ENCODE measurements around the gene DNMT3A. TPM values are rescaled to one million over a fixed set of nuclear protein-coding genes. Genes with fewer than 3 reads are reported as not detected.

DNMT3A gene
- total RNA-seq, 3 donors from 2014 or later (not counting 1 experiment from before 2014, with no cell fraction given): 36.3 to 60.7 (median 45.2) TPM

DNA sequence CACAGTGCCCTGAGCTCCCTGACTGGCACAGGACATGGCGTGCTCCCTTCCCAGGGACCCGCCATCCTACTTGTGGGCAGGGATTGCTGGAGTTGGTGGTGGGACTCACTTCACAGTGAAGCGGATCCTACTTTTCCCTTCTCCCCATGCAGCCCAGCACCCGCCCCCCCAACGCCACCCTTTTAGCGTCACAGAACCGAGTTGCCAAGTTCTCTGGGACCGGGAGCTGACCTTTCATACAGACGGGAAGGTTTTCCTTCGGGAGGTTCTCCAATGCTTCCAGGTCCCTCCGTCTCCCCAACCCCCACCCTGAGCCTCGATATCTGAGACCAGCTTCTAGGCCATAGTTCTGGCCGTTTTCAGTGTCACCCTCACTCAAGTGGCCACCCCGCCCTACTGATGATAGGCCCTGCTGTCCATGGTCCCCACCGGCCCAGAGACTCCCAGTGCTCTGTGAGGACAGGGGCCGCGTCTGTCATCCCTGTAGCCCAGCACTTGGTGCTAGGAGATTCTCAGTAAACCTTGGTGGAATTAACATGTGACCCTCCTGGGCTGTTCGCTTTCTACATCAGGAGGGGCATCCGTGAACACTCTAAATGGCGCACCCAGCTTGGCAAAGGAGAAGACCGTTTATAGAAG is 1.6 kb upstream of the DNMT3A start:
- H3K4me3 Mint-ChIP-seq: peak overlapping the region; percentile 59
- no peak overlapping the region for H3K27ac Mint-ChIP-seq

DNA sequence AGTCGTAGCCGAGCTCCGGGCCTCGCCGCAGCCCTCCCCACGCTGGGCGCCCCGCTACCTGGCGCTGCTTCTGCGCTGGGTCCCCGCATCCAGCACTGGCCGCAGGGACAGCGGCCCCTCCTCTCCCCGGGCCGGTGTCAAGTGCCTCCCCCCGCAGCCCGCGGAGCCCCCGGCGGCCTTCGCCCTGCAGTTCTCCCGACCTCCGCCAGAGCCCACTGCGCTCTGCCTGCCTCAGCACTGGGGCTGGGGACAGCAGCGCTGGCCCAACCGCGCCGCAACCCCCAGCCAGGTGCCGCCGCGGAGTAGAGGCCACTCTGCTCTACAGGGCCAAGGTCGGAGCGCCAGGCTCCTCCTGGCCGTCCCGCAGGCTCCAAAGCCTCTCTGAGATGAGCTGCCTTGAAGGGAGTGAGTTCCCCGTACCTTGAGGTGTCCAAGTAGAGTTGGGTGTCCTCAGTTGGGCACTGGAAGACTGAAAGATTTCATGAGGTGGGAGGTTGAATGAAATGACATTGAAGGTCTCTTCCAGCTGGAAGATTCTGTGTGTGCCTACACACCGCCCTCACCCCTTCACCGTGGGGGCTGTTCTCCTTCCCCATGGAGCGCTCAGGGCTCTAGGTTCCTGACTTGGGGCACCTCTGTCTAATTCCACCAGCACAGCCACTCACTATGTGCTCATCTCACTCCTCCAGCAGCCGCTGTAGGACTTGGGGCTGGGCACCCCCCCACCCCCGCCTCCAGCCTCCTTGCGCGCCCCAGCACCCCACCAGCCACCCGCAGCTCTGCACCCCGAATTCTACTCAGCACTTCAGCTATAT is 854 bp upstream of the DNMT3A start:
- H3K4me3 Mint-ChIP-seq: peak overlapping the region; percentile 91
- peak overlapping the region; percentile 20 for H3K4me3 ChIP-seq (ENCODE audit: low read length)
- no peaks in the 10 kb centered on the region for H3K9me3 Mint-ChIP-seq
- peak; percentile 95 for TF ChIP-seq CTCF (IDR thresholded peaks at IDR 0.05)
- H3K4me1 Mint-ChIP-seq: peaks cover 8 to 19% of the 10 kb centered on the region in 2 donors
- no peaks in the 10 kb centered on the region for H3K36me3 ChIP-seq (ENCODE audit: control insufficient read depth, insufficient read depth, low read length)
- DNase-seq: peak; percentile 82 to 90
- peak overlapping the region in 1 of 2 donors; percentile 85 for H3K27ac Mint-ChIP-seq
- H3K4me1 ChIP-seq (ENCODE audit: control insufficient read depth, insufficient read depth, low read length): peaks cover 33% of the 10 kb centered on the region
- H3K9me3 ChIP-seq (ENCODE audit: control insufficient read depth, insufficient read depth, low read length): no peaks in the 10 kb centered on the region
- intact Hi-C loops (cut with micrococcal nuclease): loop anchor here (1.0 to 5.0 kb wide), 4 partner anchors 20 to 225 kb away; no protein-coding TSS in a partner anchor
- H3K27me3 ChIP-seq (ENCODE audit: control insufficient read depth, insufficient read depth, low read length): no peaks in the 10 kb centered on the region
- peak; percentile 93 to 98 (median 94) for ATAC-seq
- 14% methylated on average over 42 of the region's 45 CpGs for WGBS (ENCODE audit: insufficient coverage)
- H3K27ac ChIP-seq (ENCODE audit: low read length): no peak overlapping the region
- no peaks in the 10 kb centered on the region for H3K27me3 Mint-ChIP-seq (ENCODE audit: low read depth in 2 of 2)
- H3K36me3 Mint-ChIP-seq: no peaks in the 10 kb centered on the region

More for the DNA sequence above, 1.6 kb upstream of the DNMT3A start:
- H3K27me3 Mint-ChIP-seq (ENCODE audit: low read depth in 2 of 2): no peaks in the 10 kb centered on the region
- ATAC-seq (no peak), DNase-seq (no peak)
- H3K4me3 ChIP-seq (ENCODE audit: low read length): no peak overlapping the region
- no peaks in the 10 kb centered on the region for H3K36me3 ChIP-seq (ENCODE audit: control insufficient read depth, insufficient read depth, low read length)
- peaks cover under 1 to 12% of the 10 kb centered on the region in 2 donors for H3K4me1 Mint-ChIP-seq
- 95% methylated on average over 20 of the region's 21 CpGs for WGBS (ENCODE audit: insufficient coverage)
- H3K9me3 Mint-ChIP-seq: no peaks in the 10 kb centered on the region
- no peak for TF ChIP-seq CTCF (IDR thresholded peaks at IDR 0.05)
- H3K27me3 ChIP-seq (ENCODE audit: control insufficient read depth, insufficient read depth, low read length): no peaks in the 10 kb centered on the region
- H3K36me3 Mint-ChIP-seq: no peaks in the 10 kb centered on the region
- H3K27ac ChIP-seq (ENCODE audit: low read length): no peak overlapping the region
- intact Hi-C loops (cut with micrococcal nuclease): loop anchor here (2.0 to 5.0 kb wide), 2 partner anchors 33 to 36 kb away; no protein-coding TSS in a partner anchor
- peaks cover 26% of the 10 kb centered on the region for H3K4me1 ChIP-seq (ENCODE audit: control insufficient read depth, insufficient read depth, low read length)
- no peaks in the 10 kb centered on the region for H3K9me3 ChIP-seq (ENCODE audit: control insufficient read depth, insufficient read depth, low read length)

DNA sequence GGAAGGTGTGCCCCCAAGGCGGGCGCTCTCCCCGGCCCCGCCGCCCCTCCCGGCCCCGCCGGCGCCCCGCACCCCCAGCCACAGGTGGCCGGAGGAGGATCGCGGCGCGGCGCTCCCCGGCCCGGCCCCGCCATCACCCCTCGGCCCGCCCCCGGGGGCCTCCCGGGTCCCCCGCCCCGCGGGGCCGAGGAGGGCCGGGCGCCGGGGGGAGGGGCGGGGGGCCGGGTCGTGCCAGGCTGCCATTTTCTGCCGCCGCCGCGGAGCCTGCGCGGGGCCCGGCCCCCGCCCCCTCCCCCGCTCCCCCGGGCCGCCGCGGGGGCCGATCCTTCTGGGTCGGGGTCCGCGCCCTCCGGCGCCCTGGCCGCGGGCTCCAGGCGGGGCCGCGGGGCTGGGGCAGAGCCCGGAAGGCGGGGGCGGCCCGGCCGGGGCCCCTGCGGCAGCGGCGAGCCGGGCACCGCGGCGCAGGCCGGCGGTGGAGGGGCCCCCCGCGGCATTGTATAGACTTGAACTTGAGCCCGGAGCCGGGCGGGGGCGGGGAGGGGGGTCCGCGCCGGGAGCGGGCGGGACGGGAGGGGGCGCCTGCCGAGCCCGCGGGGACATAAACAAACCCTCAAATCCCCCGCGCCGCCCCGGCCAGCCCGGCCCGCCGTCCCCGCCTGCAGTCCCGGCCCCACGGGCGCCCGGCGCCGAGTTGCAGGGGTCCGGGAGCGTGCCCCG is 556 bp downstream of the DNMT3A start:
- ATAC-seq (peak in 2 of 3 donors; percentile 3 to 9), DNase-seq (peak in 1 of 2 donors; percentile 49)
- no peaks in the 10 kb centered on the region for H3K36me3 ChIP-seq (ENCODE audit: control insufficient read depth, insufficient read depth, low read length)
- no peaks in the 10 kb centered on the region for H3K36me3 Mint-ChIP-seq
- H3K9me3 ChIP-seq (ENCODE audit: control insufficient read depth, insufficient read depth, low read length): no peaks in the 10 kb centered on the region
- no peak for TF ChIP-seq CTCF (IDR thresholded peaks at IDR 0.05)
- peaks cover 41% of the 10 kb centered on the region for H3K4me1 ChIP-seq (ENCODE audit: control insufficient read depth, insufficient read depth, low read length)
- H3K27me3 Mint-ChIP-seq (ENCODE audit: low read depth in 2 of 2): no peaks in the 10 kb centered on the region
- H3K4me3 ChIP-seq (ENCODE audit: low read length): no peak overlapping the region
- WGBS (ENCODE audit: insufficient coverage): under 1% methylated on average over 101 of the region's 104 CpGs
- no peak overlapping the region for H3K27ac ChIP-seq (ENCODE audit: low read length)
- H3K9me3 Mint-ChIP-seq: no peaks in the 10 kb centered on the region
- H3K4me1 Mint-ChIP-seq: peaks cover 19 to 33% of the 10 kb centered on the region in 2 donors
- intact Hi-C loops (cut with micrococcal nuclease): loop anchor here (5.0 kb wide), 1 partner anchor 34 kb away; no protein-coding TSS in a partner anchor
- no peak overlapping the region for H3K4me3 Mint-ChIP-seq
- no peaks in the 10 kb centered on the region for H3K27me3 ChIP-seq (ENCODE audit: control insufficient read depth, insufficient read depth, low read length)
- no peak overlapping the region for H3K27ac Mint-ChIP-seq

All from natural killer cell (primary cell).